IMR-90 (cell line): ENCODE results near the gene PPP1R12C.

Source experiments
- CEBPB ChIP-seq: IDR thresholded peaks from 2 replicates; pipeline ENCODE4 v1.6.1; 2012; ENCODE audit warnings: low read depth, low read length, improper control_type of control experiment
- TF ChIP-seq, protein P1 (sequence below): conservative IDR thresholded peaks from 2 replicates; pipeline ENCODE4 v1.5.1; 2012; ENCODE audit warnings: mild to moderate bottlenecking, low read depth, low read length, improper control_type of control experiment

- TF ChIP-seq, protein P1, sequence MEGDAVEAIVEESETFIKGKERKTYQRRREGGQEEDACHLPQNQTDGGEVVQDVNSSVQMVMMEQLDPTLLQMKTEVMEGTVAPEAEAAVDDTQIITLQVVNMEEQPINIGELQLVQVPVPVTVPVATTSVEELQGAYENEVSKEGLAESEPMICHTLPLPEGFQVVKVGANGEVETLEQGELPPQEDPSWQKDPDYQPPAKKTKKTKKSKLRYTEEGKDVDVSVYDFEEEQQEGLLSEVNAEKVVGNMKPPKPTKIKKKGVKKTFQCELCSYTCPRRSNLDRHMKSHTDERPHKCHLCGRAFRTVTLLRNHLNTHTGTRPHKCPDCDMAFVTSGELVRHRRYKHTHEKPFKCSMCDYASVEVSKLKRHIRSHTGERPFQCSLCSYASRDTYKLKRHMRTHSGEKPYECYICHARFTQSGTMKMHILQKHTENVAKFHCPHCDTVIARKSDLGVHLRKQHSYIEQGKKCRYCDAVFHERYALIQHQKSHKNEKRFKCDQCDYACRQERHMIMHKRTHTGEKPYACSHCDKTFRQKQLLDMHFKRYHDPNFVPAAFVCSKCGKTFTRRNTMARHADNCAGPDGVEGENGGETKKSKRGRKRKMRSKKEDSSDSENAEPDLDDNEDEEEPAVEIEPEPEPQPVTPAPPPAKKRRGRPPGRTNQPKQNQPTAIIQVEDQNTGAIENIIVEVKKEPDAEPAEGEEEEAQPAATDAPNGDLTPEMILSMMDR, result no peak
- no peak for TF ChIP-seq CEBPB
These were observed 26.9 kb downstream of the PPP1R12C start for GRCh38 chr19:55090564-55090963.
